H9 (cell line): ENCODE measurements around the gene CCT3. TPM values are rescaled to one million over a fixed set of nuclear protein-coding genes. Genes with fewer than 3 reads are reported as not detected.
A peak's percentile ranks its signal among the peaks of the same experiment; 100 is the strongest.

Source experiments
- DNase-seq: peaks from one replicate; pipeline ENCODE4 v3.0.0-alpha.2; 2017
- H2AFZ ChIP-seq: one replicate; pipeline ENCODE4 v1.6.1; 2013; ENCODE audit warnings: mild to moderate bottlenecking, low read length, control low read depth, moderate library complexity
- H2AK5ac ChIP-seq: 2 replicates; pipeline ENCODE4 v1.6.1; 2013; ENCODE audit warnings: low read length, control low read depth, mixed read lengths; ENCODE audit not compliant: insufficient read length
- H2BK120ac ChIP-seq: one replicate; pipeline ENCODE4 v1.6.1; 2013; ENCODE audit warnings: low read depth, mild to moderate bottlenecking, low read length, control low read depth, inconsistent platforms; ENCODE audit not compliant: poor library complexity, severe bottlenecking
- H2BK12ac ChIP-seq: 2 replicates; pipeline ENCODE4 v1.6.1; 2013; ENCODE audit warnings: low read length, control low read depth, mixed read lengths, low read depth; ENCODE audit not compliant: insufficient read length
- H2BK15ac ChIP-seq: 2 replicates; pipeline ENCODE4 v1.6.1; 2013; ENCODE audit warnings: low read depth, low read length, control low read depth
- H2BK20ac ChIP-seq: one replicate; pipeline ENCODE4 v1.6.1; 2013; ENCODE audit warnings: low read depth, mild to moderate bottlenecking, low read length, control low read depth, inconsistent platforms; ENCODE audit not compliant: poor library complexity, severe bottlenecking
- H2BK5ac ChIP-seq: 2 replicates; pipeline ENCODE4 v1.6.1; 2013; ENCODE audit warnings: low read length, control low read depth, mixed read lengths; ENCODE audit not compliant: insufficient read length
- H3K14ac ChIP-seq: 2 replicates; pipeline ENCODE4 v1.6.1; 2013; ENCODE audit warnings: low read length, control low read depth; ENCODE audit not compliant: insufficient read depth
- H3K18ac ChIP-seq: 2 replicates; pipeline ENCODE4 v1.6.1; 2013; ENCODE audit warnings: low read depth, mild to moderate bottlenecking, mixed read lengths, low read length, control low read depth; ENCODE audit not compliant: insufficient read length
- H3K23ac ChIP-seq: 2 replicates; pipeline ENCODE4 v1.6.1; 2013; ENCODE audit warnings: low read length, control low read depth, mixed read lengths, low read depth; ENCODE audit not compliant: insufficient read length
- H3K23me2 ChIP-seq: 2 replicates; pipeline ENCODE4 v1.6.1; 2013; ENCODE audit warnings: low read depth, mild to moderate bottlenecking, mixed read lengths, low read length, control low read depth; ENCODE audit not compliant: insufficient read length, poor library complexity, severe bottlenecking
- H3K27ac ChIP-seq: 2 replicates; pipeline ENCODE4 v1.5.1; 2013; ENCODE audit warnings: low read length, control low read depth, mixed read lengths, low read depth; ENCODE audit not compliant: insufficient read length
- H3K27me3 ChIP-seq: 2 replicates; pipeline ENCODE4 v1.6.1; 2013; ENCODE audit warnings: low read length, control low read depth, inconsistent platforms; ENCODE audit not compliant: insufficient read depth
- H3K4ac ChIP-seq: 2 replicates; pipeline ENCODE4 v1.6.1; 2013; ENCODE audit warnings: low read depth, mild to moderate bottlenecking, control low read depth, inconsistent platforms, low read length, moderate library complexity
- H3K4me1 ChIP-seq: 2 replicates; pipeline ENCODE4 v1.6.1; 2013; ENCODE audit warnings: low read length, control low read depth, inconsistent platforms; ENCODE audit not compliant: insufficient read depth
- H3K4me2 ChIP-seq: 2 replicates; pipeline ENCODE4 v1.6.1; 2013; ENCODE audit warnings: low read length, control low read depth, mixed read lengths; ENCODE audit not compliant: insufficient read length, insufficient read depth
- H3K56ac ChIP-seq: 2 replicates; pipeline ENCODE4 v1.6.1; 2013; ENCODE audit warnings: low read depth, mild to moderate bottlenecking, mixed read lengths, low read length, control low read depth; ENCODE audit not compliant: insufficient read length
- H3K79me1 ChIP-seq: 2 replicates; pipeline ENCODE4 v1.6.1; 2013; ENCODE audit warnings: low read depth, mild to moderate bottlenecking, moderate library complexity, low read length, control low read depth, inconsistent platforms; ENCODE audit not compliant: insufficient read depth, poor library complexity, severe bottlenecking
- H3K79me2 ChIP-seq: 2 replicates; pipeline ENCODE4 v1.6.1; 2013; ENCODE audit warnings: low read length, control low read depth, inconsistent platforms; ENCODE audit not compliant: insufficient read depth
- H3K9ac ChIP-seq: 2 replicates; pipeline ENCODE4 v1.6.1; 2013; ENCODE audit warnings: low read length, control low read depth, mixed read lengths; ENCODE audit not compliant: insufficient read length; ENCODE audit errors: extremely low read depth
- H3K9me3 ChIP-seq: one replicate; pipeline ENCODE4 v1.6.1; 2013; ENCODE audit warnings: low read depth, low read length, inconsistent platforms; ENCODE audit not compliant: control insufficient read depth
- H3T11ph ChIP-seq: one replicate; pipeline ENCODE4 v1.6.1; 2013; ENCODE audit warnings: mild to moderate bottlenecking, low read length, control low read depth, inconsistent platforms
- H4K20me1 ChIP-seq: one replicate; pipeline ENCODE4 v1.6.1; 2013; ENCODE audit not compliant: control insufficient read depth, insufficient read length, insufficient read depth
- H4K5ac ChIP-seq: 2 replicates; pipeline ENCODE4 v1.6.1; 2013; ENCODE audit warnings: low read depth, mild to moderate bottlenecking, mixed read lengths, low read length, control low read depth; ENCODE audit not compliant: insufficient read length
- H4K8ac ChIP-seq: replicated peaks from 2 replicates; pipeline ENCODE4 v1.6.1; 2013; ENCODE audit warnings: low read length, control low read depth, mixed read lengths, low read depth; ENCODE audit not compliant: insufficient read length
- H4K91ac ChIP-seq: 2 replicates; pipeline ENCODE4 v1.6.1; 2013; ENCODE audit warnings: low read depth, mild to moderate bottlenecking, moderate library complexity, mixed read lengths, low read length, control low read depth; ENCODE audit not compliant: insufficient read length
- H3K27ac Mint-ChIP-seq, 3 experiments: 2 replicates in 2 of 3; 3 replicates in 1 of 3; pipeline ENCODE4 v1.8.0; 2020 to 2021; ENCODE audit warnings: mixed read lengths in 3 of 3, mild to moderate bottlenecking in 1 of 3, moderate library complexity in 1 of 3
- H3K27me3 Mint-ChIP-seq: 2 replicates; pipeline ENCODE4 v1.8.0; 2021; ENCODE audit warnings: low read depth, mild to moderate bottlenecking, moderate library complexity, mixed read lengths
- H3K36me3 Mint-ChIP-seq, 3 experiments: 2 replicates in 2 of 3; 3 replicates in 1 of 3; pipeline ENCODE4 v1.8.0; 2020 to 2021; ENCODE audit warnings: low read depth in 3 of 3, mixed read lengths in 3 of 3; ENCODE audit not compliant: insufficient read depth in 1 of 3
- H3K4me1 Mint-ChIP-seq, 2 experiments: 2 replicates each; pipeline ENCODE4 v1.8.0; 2020; ENCODE audit warnings: mixed read lengths in 2 of 2
- H3K4me3 Mint-ChIP-seq, 2 experiments: 2 replicates in 1 of 2; 3 replicates in 1 of 2; pipeline ENCODE4 v1.8.0; 2020 to 2021; ENCODE audit warnings: mild to moderate bottlenecking in 2 of 2, mixed read lengths in 2 of 2, moderate library complexity in 1 of 2
- H3K9me3 Mint-ChIP-seq, 2 experiments: 2 replicates in 1 of 2; 3 replicates in 1 of 2; pipeline ENCODE4 v1.8.0; 2020; ENCODE audit warnings: mild to moderate bottlenecking in 2 of 2, mixed read lengths in 2 of 2, moderate library complexity in 1 of 2
- WGBS: extraction: QIAGEN DNeasy Blood & Tissue Kit; methylation state at CpG from one replicate; pipeline ENCODE4 v1.1.7; 2013; ENCODE audit warnings: missing lambda C conversion rate, low lambda C conversion rate, mixed read lengths; ENCODE audit not compliant: insufficient read length; ENCODE audit errors: extremely low coverage; 5-methylcytosine and 5-hydroxymethylcytosine counted together
- total RNA-seq: library from RNA; stranded (reverse); gene quantifications from 2 replicates; pipeline ENCODE4 v1.2.1, GENCODE V29; 2021
- TF ChIP-seq, protein P1 (sequence below): fragments of 200-600 bp; sonication (generic); conservative IDR thresholded peaks from 3 replicates; pipeline ENCODE4 v1.8.0; 2021; ENCODE audit warnings: antibody characterized with exemption, mild to moderate bottlenecking

Gene CCT3
- total RNA-seq, 1 experiment from 2014 or later = 524 TPM

DNA sequence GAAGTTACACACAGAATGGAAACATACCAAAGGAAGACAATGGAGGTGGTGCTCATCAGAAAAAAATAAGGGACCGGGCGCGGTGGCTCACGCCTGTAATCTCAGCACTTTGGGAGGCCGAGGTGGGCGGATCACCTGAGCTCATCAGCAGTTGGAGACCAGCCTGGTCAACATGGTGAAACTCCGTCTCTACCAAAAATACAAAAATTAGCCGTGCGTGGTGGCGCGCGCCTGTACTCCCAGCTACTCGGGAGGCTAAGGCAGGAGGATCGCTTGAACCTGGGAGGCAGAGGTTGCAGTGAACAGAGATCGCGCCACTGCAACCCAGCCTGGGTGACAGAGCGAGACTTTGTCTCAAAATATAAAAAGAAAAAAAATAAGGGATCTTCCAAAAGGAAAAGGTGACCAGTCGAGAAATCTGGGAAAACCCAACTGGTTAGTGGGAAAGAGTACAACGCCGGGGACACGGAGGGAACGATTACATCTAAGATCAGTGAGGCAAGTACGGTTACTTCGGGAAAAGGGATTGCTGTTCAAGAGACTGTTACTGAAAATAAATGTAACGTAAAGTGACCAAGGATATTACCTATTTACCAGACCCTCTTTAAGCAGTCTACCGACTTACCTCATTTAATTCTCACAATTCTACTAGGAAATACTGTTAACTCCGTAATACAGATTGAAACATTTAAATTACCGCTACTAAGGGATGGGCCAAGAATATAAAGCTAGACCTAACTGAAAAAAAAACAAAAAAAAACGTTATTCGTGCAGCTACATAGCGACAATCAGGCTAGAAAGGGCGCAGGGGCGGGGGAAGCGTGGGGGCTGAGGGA is 822 bp downstream of the CCT3 start:
- Histone ChIP-seq H2AFZ (no peak overlapping the region), H4K91ac (no peak overlapping the region), H4K5ac (no peak overlapping the region), H3K27me3 (no peaks in the 10 kb centered on the region), H2BK12ac (no peak overlapping the region), H3K23ac (no peak overlapping the region), H3T11ph (no peak overlapping the region), H3K14ac (no peak overlapping the region), H3K23me2 (peaks cover 7% of the 10 kb centered on the region), H3K56ac (no peak overlapping the region), H3K4me2 (peak overlapping the region; percentile 86), H3K4me1 (0 out of 2 replicates have a peak, but pooled peaks cover 2% of the 10 kb centered on the region), H2BK5ac (no peak overlapping the region), H3K27ac (no peak overlapping the region), H4K8ac (no peak overlapping the region), H2BK20ac (no peak overlapping the region), H3K79me1 (no peaks in the 10 kb centered on the region), H2AK5ac (no peak overlapping the region), H3K18ac (no peak overlapping the region), H2BK15ac (no peak overlapping the region), H3K4ac (no peak overlapping the region), H3K79me2 (peaks cover 24% of the 10 kb centered on the region), H3K9ac (peak overlapping the region; percentile 72), H4K20me1 (no peaks in the 10 kb centered on the region), H2BK120ac (no peak overlapping the region), H3K9me3 (no peaks in the 10 kb centered on the region)
- DNase-seq = no peak
- H3K4me3 Mint-ChIP-seq = peak overlapping the region; percentile 97 to 98
- WGBS = no CpG with 5 or more reads among the region's 34 CpGs
- H3K9me3 Mint-ChIP-seq = no peaks in the 10 kb centered on the region; a peak in 2 of 5 replicates
- TF ChIP-seq, protein P1, sequence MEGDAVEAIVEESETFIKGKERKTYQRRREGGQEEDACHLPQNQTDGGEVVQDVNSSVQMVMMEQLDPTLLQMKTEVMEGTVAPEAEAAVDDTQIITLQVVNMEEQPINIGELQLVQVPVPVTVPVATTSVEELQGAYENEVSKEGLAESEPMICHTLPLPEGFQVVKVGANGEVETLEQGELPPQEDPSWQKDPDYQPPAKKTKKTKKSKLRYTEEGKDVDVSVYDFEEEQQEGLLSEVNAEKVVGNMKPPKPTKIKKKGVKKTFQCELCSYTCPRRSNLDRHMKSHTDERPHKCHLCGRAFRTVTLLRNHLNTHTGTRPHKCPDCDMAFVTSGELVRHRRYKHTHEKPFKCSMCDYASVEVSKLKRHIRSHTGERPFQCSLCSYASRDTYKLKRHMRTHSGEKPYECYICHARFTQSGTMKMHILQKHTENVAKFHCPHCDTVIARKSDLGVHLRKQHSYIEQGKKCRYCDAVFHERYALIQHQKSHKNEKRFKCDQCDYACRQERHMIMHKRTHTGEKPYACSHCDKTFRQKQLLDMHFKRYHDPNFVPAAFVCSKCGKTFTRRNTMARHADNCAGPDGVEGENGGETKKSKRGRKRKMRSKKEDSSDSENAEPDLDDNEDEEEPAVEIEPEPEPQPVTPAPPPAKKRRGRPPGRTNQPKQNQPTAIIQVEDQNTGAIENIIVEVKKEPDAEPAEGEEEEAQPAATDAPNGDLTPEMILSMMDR = no peak
- peak overlapping the region; percentile 91 to 97 (median 96) for H3K27ac Mint-ChIP-seq
- peaks cover 14 to 20% of the 10 kb centered on the region in 2 experiments for H3K4me1 Mint-ChIP-seq
- H3K27me3 Mint-ChIP-seq = no peaks in the 10 kb centered on the region; the same call in 1 of the 2 replicates
- peaks cover 34 to 56% (median 50%) of the 10 kb centered on the region in 3 experiments for H3K36me3 Mint-ChIP-seq
